Mesendoderm (in vitro differentiated cells): Measurements from ENCODE around the gene GSTA2.

Experiments used
- DNase-seq: peaks from one replicate; pipeline ENCODE4 v3.0.0; 2013
- H2AK5ac ChIP-seq: 2 replicates; pipeline ENCODE4 v1.6.1; 2013; ENCODE audit warnings: low read length, inconsistent platforms
- H2BK120ac ChIP-seq: 2 replicates; pipeline ENCODE4 v1.6.1; 2013; ENCODE audit warnings: low read depth, mild to moderate bottlenecking, low read length, moderate library complexity, mixed read lengths
- H2BK15ac ChIP-seq: replicated peaks from 2 replicates; pipeline ENCODE4 v1.6.1; 2013; ENCODE audit warnings: low read depth, mild to moderate bottlenecking, moderate library complexity
- H2BK5ac ChIP-seq: 2 replicates; pipeline ENCODE4 v1.6.1; 2013; ENCODE audit warnings: low read length, inconsistent platforms
- H3K18ac ChIP-seq: 2 replicates; pipeline ENCODE4 v1.6.1; 2013; ENCODE audit warnings: mild to moderate bottlenecking, low read length, mixed read lengths
- H3K23ac ChIP-seq: one replicate; pipeline ENCODE4 v1.6.1; 2013; ENCODE audit warnings: low read length
- H3K27ac ChIP-seq: 2 replicates; pipeline ENCODE4 v1.5.1; 2013; ENCODE audit warnings: low read depth, mild to moderate bottlenecking, inconsistent platforms, low read length, moderate library complexity
- H3K27me3 ChIP-seq: 2 replicates; pipeline ENCODE4 v1.6.1; 2013; ENCODE audit warnings: low read length, control low read depth, mild to moderate bottlenecking, inconsistent platforms; ENCODE audit not compliant: insufficient read depth, poor library complexity
- H3K36me3 ChIP-seq: 2 replicates; pipeline ENCODE4 v1.6.1; 2013; ENCODE audit warnings: low read length, inconsistent platforms; ENCODE audit not compliant: control insufficient read depth, insufficient read depth
- H3K4ac ChIP-seq: one replicate; pipeline ENCODE4 v1.6.1; 2013; ENCODE audit warnings: low read depth, mild to moderate bottlenecking, low read length, moderate library complexity
- H3K4me1 ChIP-seq: 2 replicates; pipeline ENCODE4 v1.6.1; 2013; ENCODE audit warnings: low read depth, low read length, inconsistent platforms; ENCODE audit not compliant: control insufficient read depth
- H3K4me2 ChIP-seq: 2 replicates; pipeline ENCODE4 v1.6.1; 2013; ENCODE audit warnings: low read length
- H3K4me3 ChIP-seq: 2 replicates; pipeline ENCODE4 v1.5.1; 2013; ENCODE audit warnings: mild to moderate bottlenecking, low read length
- H3K56ac ChIP-seq: one replicate; pipeline ENCODE4 v1.6.1; 2013; ENCODE audit warnings: low read length
- H3K79me1 ChIP-seq: 2 replicates; pipeline ENCODE4 v1.6.1; 2013; ENCODE audit warnings: low read length, inconsistent platforms
- H3K79me2 ChIP-seq: 2 replicates; pipeline ENCODE4 v1.6.1; 2013; ENCODE audit warnings: mild to moderate bottlenecking, low read length; ENCODE audit not compliant: control insufficient read depth, insufficient read depth
- H3K9ac ChIP-seq: 2 replicates; pipeline ENCODE4 v1.6.1; 2013; ENCODE audit warnings: low read length, inconsistent platforms
- H4K5ac ChIP-seq: one replicate; pipeline ENCODE4 v1.6.1; 2013; ENCODE audit warnings: low read length
- H4K8ac ChIP-seq: one replicate; pipeline ENCODE4 v1.6.1; 2013; ENCODE audit warnings: low read depth, mild to moderate bottlenecking, control low read depth, low read length, moderate library complexity
- WGBS: extraction: QIAGEN DNeasy Blood & Tissue Kit; methylation state at CpG from one replicate; pipeline ENCODE4 v1.1.7; 2013; ENCODE audit warnings: low lambda C conversion rate, missing lambda C conversion rate; ENCODE audit not compliant: insufficient coverage; ENCODE audit errors: extremely low coverage; 5-methylcytosine and 5-hydroxymethylcytosine counted together

Gene GSTA2

DNA sequence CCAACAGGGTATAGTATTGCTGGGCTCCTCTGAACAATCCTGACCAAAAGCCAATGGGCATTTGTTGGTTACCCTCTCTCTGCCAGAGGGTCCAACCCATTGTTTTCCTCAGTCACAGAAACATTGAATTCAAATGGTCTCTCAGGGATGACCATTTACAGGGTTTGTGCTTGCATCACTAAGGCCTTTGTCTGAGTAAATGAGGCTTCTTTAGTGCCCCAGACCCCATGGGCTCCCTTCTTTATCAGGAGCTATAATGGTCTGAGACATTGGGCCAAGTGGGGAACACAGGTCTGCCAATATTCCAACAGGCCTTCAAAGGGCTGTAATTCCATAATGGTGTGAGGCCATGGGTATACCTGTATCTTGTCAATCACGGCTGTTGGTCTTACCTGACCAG, 27.1 kb downstream of the GSTA2 start:
- Histone ChIP-seq H3K23ac (no peak overlapping the region), H4K8ac (no peak overlapping the region), H3K36me3 (no peaks in the 10 kb centered on the region), H3K79me1 (no peaks in the 10 kb centered on the region), H3K4ac (no peak overlapping the region), H2BK120ac (no peak overlapping the region), H3K4me3 (no peak overlapping the region), H2BK5ac (no peak overlapping the region), H3K4me1 (no peaks in the 10 kb centered on the region), H3K9ac (no peak overlapping the region), H3K79me2 (no peaks in the 10 kb centered on the region), H3K27ac (no peak overlapping the region), H3K4me2 (no peak overlapping the region), H3K56ac (no peak overlapping the region), H2AK5ac (no peak overlapping the region), H3K27me3 (no peaks in the 10 kb centered on the region), H3K18ac (no peak overlapping the region), H2BK15ac (no peak overlapping the region), H4K5ac (no peak overlapping the region)
- no CpG with 5 or more reads among the region's 1 CpG for WGBS
- no peak for DNase-seq

GRCh38 chr6:52735071-52735470, 28.2 kb downstream of the GSTA2 start:
- no CpG with 5 or more reads among the region's 6 CpGs for WGBS
- Histone ChIP-seq H3K4ac (no peak overlapping the region), H2BK5ac (no peak overlapping the region), H3K9ac (no peak overlapping the region), H3K4me2 (no peak overlapping the region), H3K79me1 (no peaks in the 10 kb centered on the region), H2BK15ac (no peak overlapping the region), H4K5ac (no peak overlapping the region), H3K27ac (no peak overlapping the region), H3K27me3 (no peaks in the 10 kb centered on the region), H3K56ac (no peak overlapping the region), H3K79me2 (no peaks in the 10 kb centered on the region), H2BK120ac (no peak overlapping the region), H4K8ac (no peak overlapping the region), H3K4me3 (no peak overlapping the region), H3K4me1 (no peaks in the 10 kb centered on the region), H3K23ac (no peak overlapping the region), H3K36me3 (no peaks in the 10 kb centered on the region), H3K18ac (no peak overlapping the region), H2AK5ac (no peak overlapping the region)
- DNase-seq = no peak

- Histone ChIP-seq H4K8ac (no peak overlapping the region), H2AK5ac (no peak overlapping the region), H2BK120ac (no peak overlapping the region), H3K23ac (no peak overlapping the region), H3K4ac (no peak overlapping the region), H3K36me3 (no peaks in the 10 kb centered on the region), H3K4me3 (no peak overlapping the region), H2BK15ac (no peak overlapping the region), H3K79me1 (no peaks in the 10 kb centered on the region), H3K18ac (no peak overlapping the region), H3K4me1 (no peaks in the 10 kb centered on the region), H3K56ac (no peak overlapping the region), H3K4me2 (no peak overlapping the region), H2BK5ac (no peak overlapping the region), H4K5ac (no peak overlapping the region), H3K27ac (no peak overlapping the region), H3K27me3 (no peaks in the 10 kb centered on the region), H3K9ac (no peak overlapping the region), H3K79me2 (no peaks in the 10 kb centered on the region)
- DNase-seq = no peak
- no CpG with 5 or more reads among the region's 3 CpGs for WGBS
These were observed 29.2 kb downstream of the GSTA2 start for GRCh38 chr6:52734072-52734471.

DNA sequence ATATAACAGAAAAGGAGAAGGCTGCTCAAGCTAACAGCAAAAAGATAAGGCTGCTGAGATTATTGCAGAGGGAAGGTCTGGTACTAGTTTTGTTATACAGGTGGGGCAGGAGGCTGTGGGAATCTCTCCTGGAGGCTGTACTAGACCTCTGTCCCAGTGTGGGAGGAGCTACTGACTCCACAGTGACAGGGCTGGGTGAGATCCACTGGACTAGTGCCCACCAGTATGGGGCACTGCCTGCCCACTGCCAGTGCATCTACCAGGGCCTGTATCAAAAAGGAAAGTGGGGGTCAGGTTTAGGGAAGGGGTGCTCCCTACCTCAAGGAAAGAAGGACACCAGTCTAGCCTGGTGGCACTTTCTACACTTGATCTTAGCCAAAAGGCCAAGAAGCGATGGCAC, 30.1 kb downstream of the GSTA2 start:
- no CpG with 5 or more reads among the region's 1 CpG for WGBS
- H3K23ac ChIP-seq = no peak overlapping the region

DNA sequence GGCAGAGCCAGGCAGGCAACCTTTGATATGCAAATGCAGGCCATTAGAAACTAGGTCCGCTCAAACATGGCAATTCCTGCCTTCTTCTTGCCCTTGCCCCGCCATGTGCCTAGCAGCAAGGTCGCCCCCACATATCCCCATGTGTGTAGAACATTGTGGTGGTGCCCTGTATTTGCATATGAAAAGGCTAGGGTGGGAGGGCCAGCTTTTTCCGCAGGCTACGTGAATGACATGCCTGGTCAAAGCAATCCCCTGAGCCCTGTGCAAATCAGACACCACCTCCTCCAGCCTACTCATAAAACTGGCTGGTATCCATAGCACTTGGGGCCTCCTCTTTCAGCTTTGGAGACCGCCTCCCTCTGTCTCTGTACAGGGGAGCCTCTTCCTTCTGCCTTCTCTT, 31.6 kb downstream of the GSTA2 start:
- H3K9ac ChIP-seq = no peak overlapping the region
- H2AK5ac ChIP-seq = no peak overlapping the region
- no peak overlapping the region for H3K4me2 ChIP-seq
- H3K18ac ChIP-seq = no peak overlapping the region
- H2BK120ac ChIP-seq = no peak overlapping the region
- no peak overlapping the region for H3K23ac ChIP-seq
- H2BK5ac ChIP-seq = no peak overlapping the region
- H4K5ac ChIP-seq = no peak overlapping the region
- H2BK15ac ChIP-seq = no peak overlapping the region
- no peak overlapping the region for H3K27ac ChIP-seq
- no peaks in the 10 kb centered on the region for H3K36me3 ChIP-seq
- H3K4ac ChIP-seq = no peak overlapping the region
- no peaks in the 10 kb centered on the region for H3K27me3 ChIP-seq
- H3K79me2 ChIP-seq = no peaks in the 10 kb centered on the region
- no peak for DNase-seq
- H4K8ac ChIP-seq = no peak overlapping the region
- no peak overlapping the region for H3K56ac ChIP-seq
- H3K4me3 ChIP-seq = no peak overlapping the region
- no peaks in the 10 kb centered on the region for H3K79me1 ChIP-seq
- no peaks in the 10 kb centered on the region for H3K4me1 ChIP-seq
- no CpG with 5 or more reads among the region's 6 CpGs for WGBS

More for the DNA sequence above, 30.1 kb downstream of the GSTA2 start:
- Histone ChIP-seq H4K8ac (no peak overlapping the region), H2AK5ac (no peak overlapping the region), H2BK120ac (no peak overlapping the region), H3K36me3 (no peaks in the 10 kb centered on the region), H3K4me3 (no peak overlapping the region), H3K27ac (no peak overlapping the region), H3K27me3 (no peaks in the 10 kb centered on the region), H3K9ac (no peak overlapping the region), H2BK5ac (no peak overlapping the region), H3K56ac (no peak overlapping the region), H3K4me2 (no peak overlapping the region), H3K79me1 (no peaks in the 10 kb centered on the region), H4K5ac (no peak overlapping the region), H3K4ac (no peak overlapping the region), H2BK15ac (no peak overlapping the region), H3K18ac (no peak overlapping the region), H3K4me1 (no peaks in the 10 kb centered on the region), H3K79me2 (no peaks in the 10 kb centered on the region)
- no peak for DNase-seq

- DNase-seq = no peak
- H3K4me3 ChIP-seq = no peak overlapping the region
- H3K9ac ChIP-seq = no peak overlapping the region
- H3K79me1 ChIP-seq = no peaks in the 10 kb centered on the region
- H3K56ac ChIP-seq = no peak overlapping the region
- H3K36me3 ChIP-seq = no peaks in the 10 kb centered on the region
- H3K4me1 ChIP-seq = peaks cover 5% of the 10 kb centered on the region
- no peak overlapping the region for H3K27ac ChIP-seq
- no peak overlapping the region for H3K23ac ChIP-seq
- no peak overlapping the region for H2BK5ac ChIP-seq
- no peak overlapping the region for H4K8ac ChIP-seq
- no peaks in the 10 kb centered on the region for H3K27me3 ChIP-seq
- H4K5ac ChIP-seq = no peak overlapping the region
- no peak overlapping the region for H2AK5ac ChIP-seq
- H3K79me2 ChIP-seq = no peaks in the 10 kb centered on the region
- H3K4me2 ChIP-seq = no peak overlapping the region
- WGBS = no CpG with 5 or more reads among the region's 1 CpG
- H3K18ac ChIP-seq = no peak overlapping the region
- no peak overlapping the region for H2BK120ac ChIP-seq
- H3K4ac ChIP-seq = no peak overlapping the region
- no peak overlapping the region for H2BK15ac ChIP-seq
These were observed 33.7 kb downstream of the GSTA2 start for GRCh38 chr6:52729576-52729975.
